GM12873 (cell line): ENCODE data around the gene SYT2.

ENCODE experiments used
- TF ChIP-seq, protein P1 (sequence below): IDR thresholded peaks from 2 replicates; pipeline ENCODE4 v1.5.1; 2012; ENCODE audit warnings: low read depth, mild to moderate bottlenecking, moderate library complexity, low read length, control low read depth; ENCODE audit not compliant: insufficient read depth; ENCODE audit errors: missing control alignments

The SYT2 gene

DNA sequence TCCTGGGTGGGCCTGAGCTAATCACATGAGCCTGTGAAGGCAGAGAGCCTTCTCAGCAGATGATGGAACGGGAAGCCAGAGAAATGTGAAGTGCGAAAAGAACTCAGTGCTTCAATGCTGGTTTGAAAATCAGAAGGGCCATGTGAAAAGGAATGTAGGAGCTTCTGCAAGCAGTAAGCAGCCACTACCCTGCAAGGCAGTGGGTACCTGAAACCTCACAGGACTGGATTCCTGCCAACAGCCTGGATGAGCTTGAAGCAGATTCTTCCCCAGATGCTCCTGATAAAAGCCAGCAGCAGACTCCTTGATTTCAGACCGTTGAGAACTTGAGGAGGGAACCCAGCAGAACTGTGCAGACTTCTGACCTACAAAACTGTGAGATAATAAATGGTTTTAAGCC, 158.6 kb downstream of the SYT2 start:
- TF ChIP-seq, protein P1, sequence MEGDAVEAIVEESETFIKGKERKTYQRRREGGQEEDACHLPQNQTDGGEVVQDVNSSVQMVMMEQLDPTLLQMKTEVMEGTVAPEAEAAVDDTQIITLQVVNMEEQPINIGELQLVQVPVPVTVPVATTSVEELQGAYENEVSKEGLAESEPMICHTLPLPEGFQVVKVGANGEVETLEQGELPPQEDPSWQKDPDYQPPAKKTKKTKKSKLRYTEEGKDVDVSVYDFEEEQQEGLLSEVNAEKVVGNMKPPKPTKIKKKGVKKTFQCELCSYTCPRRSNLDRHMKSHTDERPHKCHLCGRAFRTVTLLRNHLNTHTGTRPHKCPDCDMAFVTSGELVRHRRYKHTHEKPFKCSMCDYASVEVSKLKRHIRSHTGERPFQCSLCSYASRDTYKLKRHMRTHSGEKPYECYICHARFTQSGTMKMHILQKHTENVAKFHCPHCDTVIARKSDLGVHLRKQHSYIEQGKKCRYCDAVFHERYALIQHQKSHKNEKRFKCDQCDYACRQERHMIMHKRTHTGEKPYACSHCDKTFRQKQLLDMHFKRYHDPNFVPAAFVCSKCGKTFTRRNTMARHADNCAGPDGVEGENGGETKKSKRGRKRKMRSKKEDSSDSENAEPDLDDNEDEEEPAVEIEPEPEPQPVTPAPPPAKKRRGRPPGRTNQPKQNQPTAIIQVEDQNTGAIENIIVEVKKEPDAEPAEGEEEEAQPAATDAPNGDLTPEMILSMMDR = no peak

DNA sequence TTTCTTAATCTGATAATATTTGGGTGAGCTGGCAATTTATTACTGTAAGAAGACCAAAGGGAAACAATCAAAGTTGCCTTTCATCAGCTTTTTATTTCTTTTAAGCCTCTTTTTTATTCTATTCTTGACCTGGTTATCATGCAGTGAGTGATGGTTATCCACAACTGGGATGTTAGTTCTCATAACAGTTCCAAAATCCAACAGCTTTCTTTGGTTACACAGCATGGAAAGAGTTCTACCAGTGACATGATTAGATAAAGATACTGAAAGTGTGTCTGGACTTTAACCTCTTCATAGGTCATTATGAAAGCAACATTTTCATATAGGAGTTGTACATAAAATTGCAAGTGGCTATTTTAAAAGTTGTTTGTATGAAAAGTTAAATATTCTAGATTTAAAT, 163.0 kb downstream of the SYT2 start:
- TF ChIP-seq, protein P1 = no peak
